ENCODE results near the gene ART3. TPM values are rescaled to one million over a fixed set of nuclear protein-coding genes. Genes with fewer than 3 reads are reported as not detected.

The ART3 gene
- total RNA-seq, 1 donor from 2014 or later = not detected

GRCh38 chr4:76091052-76091451, 16.5 kb downstream of the ART3 start:
- H3K4me3 ChIP-seq (ENCODE audit: low read depth, low read length) = no peak overlapping the region
- DNase-seq (ENCODE audit: low read depth) = no peak
- TF ChIP-seq, protein P1, sequence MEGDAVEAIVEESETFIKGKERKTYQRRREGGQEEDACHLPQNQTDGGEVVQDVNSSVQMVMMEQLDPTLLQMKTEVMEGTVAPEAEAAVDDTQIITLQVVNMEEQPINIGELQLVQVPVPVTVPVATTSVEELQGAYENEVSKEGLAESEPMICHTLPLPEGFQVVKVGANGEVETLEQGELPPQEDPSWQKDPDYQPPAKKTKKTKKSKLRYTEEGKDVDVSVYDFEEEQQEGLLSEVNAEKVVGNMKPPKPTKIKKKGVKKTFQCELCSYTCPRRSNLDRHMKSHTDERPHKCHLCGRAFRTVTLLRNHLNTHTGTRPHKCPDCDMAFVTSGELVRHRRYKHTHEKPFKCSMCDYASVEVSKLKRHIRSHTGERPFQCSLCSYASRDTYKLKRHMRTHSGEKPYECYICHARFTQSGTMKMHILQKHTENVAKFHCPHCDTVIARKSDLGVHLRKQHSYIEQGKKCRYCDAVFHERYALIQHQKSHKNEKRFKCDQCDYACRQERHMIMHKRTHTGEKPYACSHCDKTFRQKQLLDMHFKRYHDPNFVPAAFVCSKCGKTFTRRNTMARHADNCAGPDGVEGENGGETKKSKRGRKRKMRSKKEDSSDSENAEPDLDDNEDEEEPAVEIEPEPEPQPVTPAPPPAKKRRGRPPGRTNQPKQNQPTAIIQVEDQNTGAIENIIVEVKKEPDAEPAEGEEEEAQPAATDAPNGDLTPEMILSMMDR (conservative IDR thresholded peaks at IDR 0.05; ENCODE audit: low read depth, low read length) = no peak

DNA sequence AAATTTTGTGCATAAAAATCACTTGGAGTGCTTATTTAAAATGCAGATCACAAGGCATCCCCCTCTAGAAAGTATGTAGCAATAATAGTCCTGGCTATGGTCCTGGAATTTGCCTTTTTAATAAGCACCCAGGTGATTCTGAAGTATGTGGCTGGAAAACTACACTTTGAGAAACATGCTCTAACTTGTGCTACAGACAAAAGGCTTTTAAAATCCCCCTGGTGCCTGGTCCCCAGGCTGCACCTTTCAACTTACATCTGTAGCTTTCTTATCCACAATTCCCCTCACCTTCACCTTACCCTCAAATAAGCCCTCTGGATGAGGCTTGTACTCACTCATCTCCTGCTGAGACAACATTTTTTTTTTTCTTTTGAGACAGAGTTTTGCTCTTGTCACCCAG, 21.1 kb downstream of the ART3 start:
- no peak overlapping the region for H3K4me3 ChIP-seq (ENCODE audit: low read depth, low read length)
- DNase-seq (ENCODE audit: low read depth) = no peak
- TF ChIP-seq, protein P1 (conservative IDR thresholded peaks at IDR 0.05; ENCODE audit: low read depth, low read length) = no peak

DNA sequence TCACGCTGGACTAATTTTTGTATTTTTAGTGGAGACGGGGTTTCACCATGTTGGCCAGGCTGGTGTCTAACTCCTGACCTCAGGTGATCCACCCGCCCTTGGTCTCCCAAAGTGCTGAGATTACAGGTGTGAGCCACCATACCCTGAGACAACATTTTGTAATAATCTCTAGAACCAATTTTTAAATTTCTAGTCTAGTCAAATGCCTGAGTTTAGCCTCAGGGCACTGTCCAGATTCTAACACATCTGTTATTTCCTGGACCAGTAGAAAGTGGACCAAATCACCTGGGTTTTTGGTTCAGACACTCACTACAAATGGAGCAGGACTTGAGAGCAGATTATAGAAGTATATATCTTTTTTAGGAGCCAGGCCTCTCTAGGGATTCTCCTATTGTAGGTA, 21.6 kb downstream of the ART3 start:
- DNase-seq (ENCODE audit: low read depth) = no peak
- no peak overlapping the region for H3K4me3 ChIP-seq (ENCODE audit: low read depth, low read length)
- TF ChIP-seq, protein P1 (conservative IDR thresholded peaks at IDR 0.05; ENCODE audit: low read depth, low read length) = no peak

- no peak overlapping the region for H3K4me3 ChIP-seq (ENCODE audit: low read depth, low read length)
- TF ChIP-seq, protein P1 (conservative IDR thresholded peaks at IDR 0.05; ENCODE audit: low read depth, low read length) = no peak
- no peak for DNase-seq (ENCODE audit: low read depth)
Measured at GRCh38 chr4:76105652-76106051, 31.1 kb downstream of the ART3 start.

- TF ChIP-seq, protein P1 (conservative IDR thresholded peaks at IDR 0.05; ENCODE audit: low read depth, low read length) = no peak
- H3K4me3 ChIP-seq (ENCODE audit: low read depth, low read length) = no peak overlapping the region
- DNase-seq (ENCODE audit: low read depth) = no peak
Measured at GRCh38 chr4:76106442-76106841, 31.9 kb downstream of the ART3 start.

- DNase-seq (ENCODE audit: low read depth) = no peak
- H3K4me3 ChIP-seq (ENCODE audit: low read depth, low read length) = no peak overlapping the region
- TF ChIP-seq, protein P1 (conservative IDR thresholded peaks at IDR 0.05; ENCODE audit: low read depth, low read length) = peak; percentile 30
Measured at GRCh38 chr4:76108467-76109181, 34.1 kb downstream of the ART3 start.

- no peak for DNase-seq (ENCODE audit: low read depth)
- no peak overlapping the region for H3K4me3 ChIP-seq (ENCODE audit: low read depth, low read length)
- TF ChIP-seq, protein P1 (conservative IDR thresholded peaks at IDR 0.05; ENCODE audit: low read depth, low read length) = no peak
Measured at GRCh38 chr4:76116821-76117220, 42.3 kb downstream of the ART3 start.
